Adrenal gland (tissue), 12 donors: ENCODE data around the gene BCAS3. TPM values are rescaled to one million over a fixed set of nuclear protein-coding genes. Genes with fewer than 3 reads are reported as not detected.

Source experiments
- DNase-seq, 7 donors: peaks; one replicate each; pipeline ENCODE4 v3.0.0-alpha.2; 2019 to 2020
- H3K27ac ChIP-seq, 5 donors: fragments of 200-600 bp; sonication (generic) in 4 of 5; 1 replicate in 3 of 5; 2 replicates in 2 of 5; pipeline versions ENCODE4 v1.5.1 to v1.8.0; 2016 to 2020; ENCODE audit warnings: mild to moderate bottlenecking in 1 of 5
- H3K27me3 ChIP-seq: fragments of 200-600 bp; 2 replicates; pipeline ENCODE4 v1.8.0; 2021
- H3K36me3 ChIP-seq, 2 donors: fragments of 200-600 bp; replicated peaks in 1 of 2; 1 replicate in 1 of 2; 2 replicates in 1 of 2; pipeline versions ENCODE4 v1.5.1 to v1.8.0; 2018 to 2022
- H3K4me1 ChIP-seq, 2 donors: fragments of 200-600 bp; replicated peaks in 1 of 2; 1 replicate in 1 of 2; 2 replicates in 1 of 2; pipeline versions ENCODE4 v1.5.1 to v1.8.0; 2018 to 2021
- H3K4me3 ChIP-seq, 4 donors: fragments of 200-600 bp; sonication (generic) in 3 of 4; one replicate each; pipeline ENCODE4 v1.5.1; 2016 to 2018
- H3K9me3 ChIP-seq, 3 donors: fragments of 200-600 bp; sonication (generic) in 1 of 3; replicated peaks in 1 of 3; 1 replicate in 2 of 3; 2 replicates in 1 of 3; pipeline versions ENCODE4 v1.5.1 to v1.8.0; 2016 to 2021
- CTCF ChIP-seq, 6 experiments: fragments of 450-650 bp in 4 of 6; fragments of 200-600 bp in 2 of 6; sonication (generic) in 1 of 6; IDR thresholded peaks; 1 replicate in 5 of 6; 2 replicates in 1 of 6; pipeline versions ENCODE4 v1.5.1 to v1.8.0; 2016 to 2021; ENCODE audit warnings: antibody characterized with exemption in 6 of 6, mild to moderate bottlenecking in 2 of 6, moderate library complexity in 1 of 6
- POLR2A ChIP-seq, 2 donors: fragments of 450-650 bp; IDR thresholded peaks; one replicate each; pipeline ENCODE4 v1.6.1; 2017; ENCODE audit warnings: antibody characterized with exemption in 2 of 2, mild to moderate bottlenecking in 2 of 2, moderate library complexity in 1 of 2
- WGBS, 4 donors: extraction: QIAGEN DNeasy Blood & Tissue Kit in 2 of 4; methylation state at CpG; one replicate each; pipeline versions ENCODE4 v1.1.5 to v1.1.7; 2013 to 2017; 5-methylcytosine and 5-hydroxymethylcytosine counted together
- intact Hi-C, 2 donors: fragments of 100-400 bp; cut with DNase I; formaldehyde crosslinking; loops; one replicate each; pipeline versions ENCODE4 v1.14.1 to v1.15.0; 2022 to 2023
- polyA plus RNA-seq, 3 donors: library from polyadenylated mRNA; stranded (reverse); fragments of 200-250 nt in 2 of 3; fragments of 350-450 nt in 1 of 3; fragmentation: Illumina TruSeq in 1 of 3; extraction: RNeasy Lipid Tissue Mini Kit (QIAGEN cat#74804) in 1 of 3; gene quantifications; one replicate each; pipeline ENCODE4 v1.2.3, GENCODE V29; 2013 to 2014
- total RNA-seq, 9 donors: library from RNA; depleted of rRNA in 4 of 9; stranded (reverse); fragments of >200 nt in 4 of 9; fragments of 120-200 nt in 1 of 9; fragmentation: NEBNext Ultra II Directional in 1 of 9; extraction: Animal tissue kit (Norgen Biotek cat#: 25700) in 1 of 9; gene quantifications; one replicate each; pipeline versions ENCODE4 v1.1.0 to v1.2.4, GENCODE V29; 2013 to 2023
- donor health status: healthy with polysubstance abuse.
- donor health status: Bipolar disorder and iron deficiency.
- donor health status: DM: yes; HTN: yes; CAD: no.
- donor health status: DM: no; HTN: no; CAD: no.
- donor health status: DM: no; HTN: no; CAD: no.
- donor health status: DM: yes; HTN: yes; CAD: no.

The BCAS3 gene
- total and polyA plus RNA-seq, 12 donors = 9.4 to 105 (median 29.0) TPM

- 94 to 98% (median 96%) methylated on average over 7 of the region's 7 CpGs for WGBS, 4 donors
- no peak for TF ChIP-seq CTCF (IDR thresholded peaks at IDR 0.05)
- TF ChIP-seq POLR2A (IDR thresholded peaks at IDR 0.05) = no peak
Measured at GRCh38 chr17:61136296-61136695, 458.6 kb downstream of the BCAS3 start.

GRCh38 chr17:61139219-61139618 lies 461.6 kb downstream of the BCAS3 start:
- no peaks in the 10 kb centered on the region for H3K36me3 ChIP-seq
- H3K4me3 ChIP-seq = no peak overlapping the region
- H3K27me3 ChIP-seq = no peaks in the 10 kb centered on the region
- H3K27ac ChIP-seq = no peak overlapping the region
- intact Hi-C loops = no loop called here
- no peaks in the 10 kb centered on the region for H3K9me3 ChIP-seq
- TF ChIP-seq POLR2A (IDR thresholded peaks at IDR 0.05) = no peak
- TF ChIP-seq CTCF (IDR thresholded peaks at IDR 0.05) = no peak
- DNase-seq = peak in 1 of 7 donors; percentile 26
- peaks cover 0 to 4% of the 10 kb centered on the region in 2 donors for H3K4me1 ChIP-seq
- WGBS, 4 donors = 58 to 67% (median 62%) methylated on average over 4 of the region's 4 CpGs

More at GRCh38 chr17:61136296-61136695, 458.6 kb downstream of the BCAS3 start:
- no peak for DNase-seq
- no peaks in the 10 kb centered on the region for H3K36me3 ChIP-seq
- H3K27me3 ChIP-seq = no peaks in the 10 kb centered on the region
- no peak overlapping the region for H3K27ac ChIP-seq
- no peaks in the 10 kb centered on the region for H3K4me1 ChIP-seq
- H3K4me3 ChIP-seq = no peak overlapping the region
- H3K9me3 ChIP-seq = no peaks in the 10 kb centered on the region
- intact Hi-C loops = no loop called here

- intact Hi-C loops = no loop called here
- H3K27me3 ChIP-seq = no peaks in the 10 kb centered on the region
- WGBS, 4 donors = 91 to 99% (median 95%) methylated on average over 3 of the region's 3 CpGs
- no peaks in the 10 kb centered on the region for H3K36me3 ChIP-seq
- TF ChIP-seq POLR2A (IDR thresholded peaks at IDR 0.05) = no peak
- no peak for TF ChIP-seq CTCF (IDR thresholded peaks at IDR 0.05)
- no peak overlapping the region for H3K27ac ChIP-seq
- H3K9me3 ChIP-seq = no peaks in the 10 kb centered on the region
- no peak for DNase-seq
- H3K4me1 ChIP-seq = peaks cover 0 to 12% of the 10 kb centered on the region in 2 donors
- no peak overlapping the region for H3K4me3 ChIP-seq
Measured at GRCh38 chr17:61140081-61140786, 462.6 kb downstream of the BCAS3 start.

- intact Hi-C loops = no loop called here
- no peaks in the 10 kb centered on the region for H3K9me3 ChIP-seq
- no peaks in the 10 kb centered on the region for H3K27me3 ChIP-seq
- H3K4me1 ChIP-seq = peaks cover 0 to 21% of the 10 kb centered on the region in 2 donors
- no peak for DNase-seq
- H3K36me3 ChIP-seq = no peaks in the 10 kb centered on the region
- H3K4me3 ChIP-seq = no peak overlapping the region
- TF ChIP-seq POLR2A (IDR thresholded peaks at IDR 0.05) = no peak
- no peak for TF ChIP-seq CTCF (IDR thresholded peaks at IDR 0.05)
- WGBS, 4 donors = 80 to 93% (median 84%) methylated on average over 1 of the region's 1 CpG
- no peak overlapping the region for H3K27ac ChIP-seq
Measured at GRCh38 chr17:61143026-61143425, 465.4 kb downstream of the BCAS3 start.
